ENCODE results near the gene ATP23.

GRCh38 chr12:57907281-57907680 is 34.1 kb upstream of the ATP23 start:
- no peak for TF ChIP-seq CTCF (IDR thresholded peaks at IDR 0.05)
- TF ChIP-seq TCF7L2 (IDR thresholded peaks at IDR 0.05; ENCODE audit: low read depth, low read length), result no peak
- no peak for TF ChIP-seq POLR2AphosphoS5 (IDR thresholded peaks at IDR 0.05; ENCODE audit: low read depth, low read length)
